ENCODE results near the gene TRIO.

The TRIO gene

GRCh38 chr5:14416621-14417275 lies 273.6 kb downstream of the TRIO start:
- H3K79me2 ChIP-seq (ENCODE audit: insufficient read depth, low read length) = no peaks in the 10 kb centered on the region
- H3K36me3 ChIP-seq (ENCODE audit: insufficient read depth, low read length) = no peaks in the 10 kb centered on the region
- no peaks in the 10 kb centered on the region for H4K20me1 ChIP-seq (ENCODE audit: insufficient read depth, low read length)
- H3K4me1 ChIP-seq (ENCODE audit: insufficient read depth, low read length) = no peaks in the 10 kb centered on the region
- DNase-seq (no peak), ATAC-seq (ENCODE audit: insufficient read depth, low read depth) (no peak)
- no peak overlapping the region for H2AFZ ChIP-seq (ENCODE audit: low read depth, low read length)
- TF ChIP-seq, protein P1, sequence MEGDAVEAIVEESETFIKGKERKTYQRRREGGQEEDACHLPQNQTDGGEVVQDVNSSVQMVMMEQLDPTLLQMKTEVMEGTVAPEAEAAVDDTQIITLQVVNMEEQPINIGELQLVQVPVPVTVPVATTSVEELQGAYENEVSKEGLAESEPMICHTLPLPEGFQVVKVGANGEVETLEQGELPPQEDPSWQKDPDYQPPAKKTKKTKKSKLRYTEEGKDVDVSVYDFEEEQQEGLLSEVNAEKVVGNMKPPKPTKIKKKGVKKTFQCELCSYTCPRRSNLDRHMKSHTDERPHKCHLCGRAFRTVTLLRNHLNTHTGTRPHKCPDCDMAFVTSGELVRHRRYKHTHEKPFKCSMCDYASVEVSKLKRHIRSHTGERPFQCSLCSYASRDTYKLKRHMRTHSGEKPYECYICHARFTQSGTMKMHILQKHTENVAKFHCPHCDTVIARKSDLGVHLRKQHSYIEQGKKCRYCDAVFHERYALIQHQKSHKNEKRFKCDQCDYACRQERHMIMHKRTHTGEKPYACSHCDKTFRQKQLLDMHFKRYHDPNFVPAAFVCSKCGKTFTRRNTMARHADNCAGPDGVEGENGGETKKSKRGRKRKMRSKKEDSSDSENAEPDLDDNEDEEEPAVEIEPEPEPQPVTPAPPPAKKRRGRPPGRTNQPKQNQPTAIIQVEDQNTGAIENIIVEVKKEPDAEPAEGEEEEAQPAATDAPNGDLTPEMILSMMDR (IDR thresholded peaks at IDR 0.05; ENCODE audit: borderline replicate concordance, extremely low read depth, low read length, poor library complexity, severe bottlenecking) = no peak
- TF ChIP-seq EZH2 (IDR thresholded peaks at IDR 0.05; ENCODE audit: borderline replicate concordance, low read depth, low read length, severe bottlenecking) = no peak
- H3K9ac ChIP-seq (ENCODE audit: low read depth, low read length) = no peak overlapping the region
- no peaks in the 10 kb centered on the region for H3K27me3 ChIP-seq (ENCODE audit: insufficient read depth, low read length, poor library complexity)
- no peak overlapping the region for H3K27ac ChIP-seq (ENCODE audit: low read length)
- H3K9me3 ChIP-seq (ENCODE audit: insufficient read depth, low read length, severe bottlenecking) = no peaks in the 10 kb centered on the region
- no peak overlapping the region for H3K4me3 ChIP-seq (ENCODE audit: low read depth in 1 of 2, low read length in 2 of 2)
- no peak overlapping the region for H3K4me2 ChIP-seq (ENCODE audit: insufficient read depth, low read length)

- Histone ChIP-seq H4K20me1 (ENCODE audit: insufficient read depth, low read length) (no peaks in the 10 kb centered on the region), H3K36me3 (ENCODE audit: insufficient read depth, low read length) (no peaks in the 10 kb centered on the region), H3K9ac (ENCODE audit: low read depth, low read length) (no peak overlapping the region), H3K4me1 (ENCODE audit: insufficient read depth, low read length) (no peaks in the 10 kb centered on the region), H3K27ac (ENCODE audit: low read length) (no peak overlapping the region), H3K27me3 (ENCODE audit: insufficient read depth, low read length, poor library complexity) (no peaks in the 10 kb centered on the region), H3K4me3 (ENCODE audit: low read depth in 1 of 2, low read length in 2 of 2) (no peak overlapping the region), H3K79me2 (ENCODE audit: insufficient read depth, low read length) (no peaks in the 10 kb centered on the region), H3K4me2 (ENCODE audit: insufficient read depth, low read length) (no peak overlapping the region), H2AFZ (ENCODE audit: low read depth, low read length) (no peak overlapping the region), H3K9me3 (ENCODE audit: insufficient read depth, low read length, severe bottlenecking) (no peaks in the 10 kb centered on the region)
- ATAC-seq (ENCODE audit: insufficient read depth, low read depth) (no peak), DNase-seq (no peak)
- TF ChIP-seq EZH2 (IDR thresholded peaks at IDR 0.05; ENCODE audit: borderline replicate concordance, low read depth, low read length, severe bottlenecking) = no peak
- TF ChIP-seq, protein P1 (IDR thresholded peaks at IDR 0.05; ENCODE audit: borderline replicate concordance, extremely low read depth, low read length, poor library complexity, severe bottlenecking) = no peak
Measured at GRCh38 chr5:14417276-14417730, 274.2 kb downstream of the TRIO start.

GRCh38 chr5:14417792-14418765 lies 274.9 kb downstream of the TRIO start:
- ATAC-seq (ENCODE audit: insufficient read depth, low read depth) (no peak), DNase-seq (no peak)
- Histone ChIP-seq H3K27me3 (ENCODE audit: insufficient read depth, low read length, poor library complexity) (no peaks in the 10 kb centered on the region), H3K36me3 (ENCODE audit: insufficient read depth, low read length) (no peaks in the 10 kb centered on the region), H3K4me3 (ENCODE audit: low read depth in 1 of 2, low read length in 2 of 2) (no peak overlapping the region), H3K9me3 (ENCODE audit: insufficient read depth, low read length, severe bottlenecking) (no peaks in the 10 kb centered on the region), H2AFZ (ENCODE audit: low read depth, low read length) (no peak overlapping the region), H3K4me1 (ENCODE audit: insufficient read depth, low read length) (no peaks in the 10 kb centered on the region), H3K4me2 (ENCODE audit: insufficient read depth, low read length) (no peak overlapping the region), H3K27ac (ENCODE audit: low read length) (no peak overlapping the region), H3K9ac (ENCODE audit: low read depth, low read length) (no peak overlapping the region), H4K20me1 (ENCODE audit: insufficient read depth, low read length) (no peaks in the 10 kb centered on the region), H3K79me2 (ENCODE audit: insufficient read depth, low read length) (no peaks in the 10 kb centered on the region)
- TF ChIP-seq EZH2 (IDR thresholded peaks at IDR 0.05; ENCODE audit: borderline replicate concordance, low read depth, low read length, severe bottlenecking) = no peak
- TF ChIP-seq, protein P1 (IDR thresholded peaks at IDR 0.05; ENCODE audit: borderline replicate concordance, extremely low read depth, low read length, poor library complexity, severe bottlenecking) = no peak
